Astrocyte of the cerebellum (primary cell): ENCODE measurements around the gene PPDPF.

Experiments used
- DNase-seq: peaks from one replicate; pipeline ENCODE4 v3.0.0-alpha.2; 2011; ENCODE audit warnings: low read depth
- H3K4me3 ChIP-seq: 2 replicates; pipeline ENCODE4 v1.5.1; 2011; ENCODE audit warnings: mild to moderate bottlenecking, low read depth, low read length, moderate library complexity
- CTCF ChIP-seq: IDR thresholded peaks from 2 replicates; pipeline ENCODE4 v1.5.1; 2012; ENCODE audit warnings: low read length, low read depth, moderate library complexity, mild to moderate bottlenecking; ENCODE audit errors: missing control alignments
- in situ Hi-C: cut with HindIII; loops from 2 replicates; pipeline ENCODE4 v1.10.0; 2017; ENCODE audit warnings: low sequenced_read_pairs

Gene PPDPF

GRCh38 chr20:63537525-63538203, 17.1 kb downstream of the PPDPF start:
- in situ Hi-C loops, result loop anchor here (10.0 kb wide), 1 partner anchor 127 kb away; no protein-coding TSS in a partner anchor
- peak overlapping the region; percentile 12 for H3K4me3 ChIP-seq
- TF ChIP-seq CTCF, result peak; percentile 81
- DNase-seq, result peak; percentile 51

DNA sequence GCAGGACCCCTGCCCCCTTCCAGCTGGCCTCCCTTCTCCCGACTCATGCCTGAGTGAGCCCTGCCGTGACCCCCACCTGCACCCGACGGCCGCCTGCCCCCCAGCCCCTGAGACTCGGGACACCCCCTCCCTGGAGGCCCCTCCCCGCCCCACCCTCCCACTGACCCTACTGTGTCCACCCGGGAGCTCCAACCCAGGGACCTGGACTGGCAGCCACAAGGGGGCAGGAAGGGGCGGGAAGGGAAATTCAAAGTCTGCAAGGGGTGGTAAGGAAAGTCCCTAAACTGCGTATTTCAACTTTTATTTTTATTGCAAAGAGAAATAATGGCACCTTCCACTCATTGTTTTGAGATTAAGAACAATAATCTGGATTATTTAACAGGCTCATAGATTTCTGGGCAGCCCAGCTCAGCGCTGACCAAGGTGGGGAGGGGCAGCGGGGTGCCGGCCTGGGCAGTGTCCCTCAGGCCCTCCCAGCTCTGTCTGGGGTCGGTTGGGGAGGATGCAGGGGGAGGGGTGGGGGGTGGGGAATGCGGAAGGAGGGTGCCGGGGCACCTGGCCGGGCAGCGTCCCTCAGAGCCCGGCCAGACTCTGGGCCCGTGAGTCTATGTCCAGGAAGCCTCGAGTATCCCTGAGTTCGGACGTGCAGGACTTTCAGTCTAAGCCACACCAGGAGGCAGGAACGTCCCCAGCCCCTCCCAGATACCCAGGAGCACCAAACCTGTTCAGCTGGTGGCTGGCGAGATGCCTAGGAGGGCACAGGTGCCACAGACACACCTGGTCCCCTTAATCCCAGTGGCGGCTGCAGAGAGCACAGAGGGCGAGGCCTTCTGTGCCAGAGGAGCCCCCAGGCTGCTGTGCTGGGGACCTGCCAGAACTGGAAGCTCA, 17.9 kb downstream of the PPDPF start:
- H3K4me3 ChIP-seq, result peak overlapping the region; percentile 12

GRCh38 chr20:63539092-63539430, 18.5 kb downstream of the PPDPF start:
- TF ChIP-seq CTCF, result no peak
- DNase-seq, result no peak
- in situ Hi-C loops, result loop anchor here (10.0 kb wide), 1 partner anchor 126 kb away; no protein-coding TSS in a partner anchor
- no peak overlapping the region for H3K4me3 ChIP-seq

More for the DNA sequence above, 17.9 kb downstream of the PPDPF start:
- DNase-seq, result no peak
- TF ChIP-seq CTCF, result no peak
- in situ Hi-C loops, result loop anchor here (10.0 kb wide), 1 partner anchor 126 kb away; no protein-coding TSS in a partner anchor

- TF ChIP-seq CTCF, result no peak
- no peak for DNase-seq
- no peak overlapping the region for H3K4me3 ChIP-seq
- in situ Hi-C loops, result loop anchor here (10.0 kb wide), 1 partner anchor 125 kb away; no protein-coding TSS in a partner anchor
Measured at GRCh38 chr20:63539441-63540370, 19.1 kb downstream of the PPDPF start.

DNA sequence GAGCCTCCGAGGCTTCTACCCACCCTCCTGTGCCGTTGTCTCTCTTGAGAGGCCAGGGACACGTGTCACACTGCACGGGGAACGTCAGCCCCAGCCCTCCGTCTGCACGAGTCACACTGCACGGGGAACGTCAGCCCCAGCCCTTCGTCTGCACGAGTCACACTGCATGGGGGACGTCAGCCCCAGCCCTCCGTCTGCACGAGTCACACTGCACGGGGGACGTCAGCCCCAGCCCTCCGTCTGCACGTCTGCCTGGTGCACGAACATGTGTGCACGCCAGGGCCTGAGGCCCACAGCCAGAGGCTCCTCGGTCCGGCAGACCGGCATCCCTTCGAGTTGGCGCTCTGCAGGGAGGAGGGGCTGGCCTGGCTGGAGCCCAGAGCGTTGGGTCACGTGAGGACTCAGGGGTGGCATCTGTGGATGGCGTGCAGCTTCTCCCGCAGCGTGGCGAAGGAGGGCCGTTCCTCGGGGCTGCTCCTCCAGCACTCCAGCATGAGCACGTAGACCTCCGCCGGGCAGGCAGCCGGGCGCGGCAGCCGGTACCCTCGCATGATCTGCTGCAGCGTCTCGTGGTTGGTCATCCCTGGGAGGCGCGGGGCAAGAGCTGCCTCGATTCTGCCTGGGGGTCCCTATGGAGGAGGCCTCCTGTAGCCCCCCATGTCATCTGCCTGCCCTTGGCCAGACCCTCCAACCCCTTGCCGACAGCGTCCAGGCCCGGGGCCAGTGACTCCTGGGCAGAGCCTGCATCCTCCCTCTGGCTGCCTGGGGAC, 20.0 kb downstream of the PPDPF start:
- DNase-seq, result no peak
- no peak overlapping the region for H3K4me3 ChIP-seq
- in situ Hi-C loops, result no loop called here
- TF ChIP-seq CTCF, result no peak
